CD14-positive monocyte (primary cell): ENCODE data around the gene ACAP3. TPM values are rescaled to one million over a fixed set of nuclear protein-coding genes. Genes with fewer than 3 reads are reported as not detected.

ENCODE experiments used
- DNase-seq, 3 donors: peaks; one replicate each; pipeline ENCODE4 v3.0.0-alpha.2; 2011 to 2022
- H2AFZ ChIP-seq: 2 replicates; pipeline ENCODE4 v1.6.0; 2012; ENCODE audit warnings: mild to moderate bottlenecking, low read depth, low read length, inconsistent platforms; ENCODE audit not compliant: insufficient read depth, poor library complexity, severe bottlenecking
- H3K27ac ChIP-seq, 2 donors: 1 replicate in 1 of 2; 2 replicates in 1 of 2; pipeline ENCODE4 v1.5.1; 2012 to 2013; ENCODE audit warnings: low read length in 2 of 2, control low read depth in 1 of 2, inconsistent platforms in 1 of 2, low read depth in 1 of 2, mild to moderate bottlenecking in 1 of 2
- H3K27me3 ChIP-seq, 2 donors: one replicate each; pipeline versions ENCODE4 v1.6.0 to v1.6.1; 2011 to 2013; ENCODE audit warnings: low read length in 2 of 2; ENCODE audit not compliant: control insufficient read depth in 2 of 2, insufficient read depth in 2 of 2
- H3K36me3 ChIP-seq, 2 donors: replicated peaks in 1 of 2; 1 replicate in 1 of 2; 2 replicates in 1 of 2; pipeline versions ENCODE4 v1.5.1 to v1.6.1; 2012 to 2013; ENCODE audit warnings: low read length in 2 of 2, control low read depth in 1 of 2, inconsistent platforms in 1 of 2, mild to moderate bottlenecking in 1 of 2; ENCODE audit not compliant: insufficient read depth in 2 of 2, control insufficient read depth in 1 of 2
- H3K4me1 ChIP-seq, 2 donors: 1 replicate in 1 of 2; 2 replicates in 1 of 2; pipeline versions ENCODE4 v1.5.1 to v1.6.1; 2012 to 2013; ENCODE audit warnings: low read length in 2 of 2, control low read depth in 1 of 2, inconsistent platforms in 1 of 2, mild to moderate bottlenecking in 1 of 2, moderate library complexity in 1 of 2; ENCODE audit not compliant: insufficient read depth in 2 of 2, control insufficient read depth in 1 of 2
- H3K4me2 ChIP-seq: replicated peaks from 2 replicates; pipeline ENCODE3; 2012; ENCODE audit warnings: low read length, moderate library complexity, mild to moderate bottlenecking; ENCODE audit not compliant: poor library complexity, severe bottlenecking; ENCODE audit errors: extremely low read depth
- H3K4me3 ChIP-seq, 3 experiments: fragments of 200-600 bp in 1 of 3; sonication (generic) in 1 of 3; replicated peaks in 1 of 3; 1 replicate in 2 of 3; 2 replicates in 1 of 3; pipeline ENCODE4 v1.5.1; 2011 to 2013; ENCODE audit warnings: low read length in 3 of 3, mild to moderate bottlenecking in 3 of 3, control low read depth in 2 of 3, low read depth in 2 of 3, inconsistent platforms in 1 of 3, moderate library complexity in 1 of 3
- H3K79me2 ChIP-seq: 2 replicates; pipeline ENCODE4 v1.6.0; 2012; ENCODE audit warnings: mild to moderate bottlenecking, control low read depth, inconsistent platforms, low read length, moderate library complexity; ENCODE audit not compliant: insufficient read depth
- H3K9ac ChIP-seq: 2 replicates; pipeline ENCODE4 v1.6.0; 2017; ENCODE audit warnings: low read length, mild to moderate bottlenecking; ENCODE audit not compliant: insufficient read depth, poor library complexity, severe bottlenecking
- H3K9me3 ChIP-seq, 2 donors: replicated peaks in 1 of 2; 1 replicate in 1 of 2; 2 replicates in 1 of 2; pipeline versions ENCODE4 v1.5.1 to v1.6.1; 2012 to 2013; ENCODE audit warnings: low read length in 2 of 2, control low read depth in 1 of 2; ENCODE audit not compliant: control insufficient read depth in 1 of 2, insufficient read depth in 1 of 2
- H4K20me1 ChIP-seq: 2 replicates; pipeline ENCODE4 v1.6.0; 2012; ENCODE audit warnings: mild to moderate bottlenecking, low read length, control low read depth, moderate library complexity; ENCODE audit not compliant: insufficient read depth
- H3K27ac Mint-ChIP-seq, 7 donors: one replicate each; pipeline ENCODE4 v1.8.0; 2020; ENCODE audit warnings: mild to moderate bottlenecking in 7 of 7, mixed read lengths in 7 of 7, moderate library complexity in 6 of 7, inconsistent platforms in 2 of 7
- H3K27me3 Mint-ChIP-seq, 3 donors: one replicate each; pipeline ENCODE4 v1.8.0; 2021 to 2022; ENCODE audit warnings: low read depth in 3 of 3, mild to moderate bottlenecking in 3 of 3, mixed read lengths in 3 of 3, moderate library complexity in 3 of 3, inconsistent platforms in 1 of 3
- H3K36me3 Mint-ChIP-seq, 2 donors: one replicate each; pipeline ENCODE4 v1.8.0; 2020; ENCODE audit warnings: mixed read lengths in 2 of 2, inconsistent platforms in 1 of 2, mild to moderate bottlenecking in 1 of 2
- H3K4me1 Mint-ChIP-seq: one replicate; pipeline ENCODE4 v1.8.0; 2020; ENCODE audit warnings: mild to moderate bottlenecking, mixed read lengths
- H3K4me3 Mint-ChIP-seq, 2 donors: one replicate each; pipeline ENCODE4 v1.8.0; 2020; ENCODE audit warnings: mild to moderate bottlenecking in 2 of 2, mixed read lengths in 2 of 2, moderate library complexity in 1 of 2
- H3K9me3 Mint-ChIP-seq, 7 donors: one replicate each; pipeline ENCODE4 v1.8.0; 2020 to 2022; ENCODE audit warnings: mixed read lengths in 7 of 7, mild to moderate bottlenecking in 6 of 7, moderate library complexity in 6 of 7, inconsistent platforms in 2 of 7
- CTCF ChIP-seq: fragments of 200-600 bp; IDR thresholded peaks from one replicate; pipeline ENCODE4 v1.8.0; 2022; ENCODE audit warnings: antibody characterized with exemption, mild to moderate bottlenecking
- WGBS: methylation state at CpG from one replicate; pipeline ENCODE4 v1.1.5; 2013; ENCODE audit warnings: missing lambda C conversion rate; ENCODE audit not compliant: insufficient coverage; 5-methylcytosine and 5-hydroxymethylcytosine counted together
- intact Hi-C, 2 donors: fragments of 100-400 bp; cut with micrococcal nuclease; formaldehyde crosslinking; loops; one replicate each; pipeline versions ENCODE4 v1.15.0 to v1.15.1; 2023
- polyA plus RNA-seq, 3 donors: library from polyadenylated mRNA; depleted of rRNA in 1 of 3; unstranded in 2 of 3; stranded (reverse) in 1 of 3; fragments of 300-500 nt in 2 of 3; fragments of >200 nt in 1 of 3; fragmentation: Illumina TruSeq in 2 of 3; gene quantifications; 1 replicate in 2 of 3; 2 replicates in 1 of 3; pipeline ENCODE4 v1.2.3, GENCODE V29; 2012 to 2021

The ACAP3 gene
- polyA plus RNA-seq, 3 donors: 3.5 to 132 (median 4.0) TPM

- H3K4me3 ChIP-seq: no peak overlapping the region
- no peaks in the 10 kb centered on the region for H3K9me3 ChIP-seq
- TF ChIP-seq CTCF: no peak
- H3K4me2 ChIP-seq: no peak overlapping the region
- DNase-seq: no peak
- H4K20me1 ChIP-seq: peaks cover 73% of the 10 kb centered on the region
- peaks cover 35 to 62% of the 10 kb centered on the region in 2 donors for H3K36me3 Mint-ChIP-seq
- peaks cover 14% of the 10 kb centered on the region for H3K4me1 Mint-ChIP-seq
- no peaks in the 10 kb centered on the region for H3K27me3 Mint-ChIP-seq
- no peaks in the 10 kb centered on the region for H3K9me3 Mint-ChIP-seq
- H2AFZ ChIP-seq: no peak overlapping the region
- no peak overlapping the region for H3K4me3 Mint-ChIP-seq
- peak overlapping the region in 5 of 7 donors; percentile 5 to 72 (median 45) for H3K27ac Mint-ChIP-seq
- H3K4me1 ChIP-seq: peaks cover 8 to 9% of the 10 kb centered on the region in 2 donors
- H3K79me2 ChIP-seq: peaks cover 35% of the 10 kb centered on the region
- no peaks in the 10 kb centered on the region for H3K27me3 ChIP-seq
- WGBS: 94% methylated on average over 25 of the region's 36 CpGs
- no peak overlapping the region for H3K27ac ChIP-seq
- intact Hi-C loops: no loop called here
- H3K9ac ChIP-seq: no peak overlapping the region
- H3K36me3 ChIP-seq: peaks cover 47 to 62% of the 10 kb centered on the region in 2 donors
Observed at GRCh38 chr1:1318777-1319645, 11.3 kb upstream of the ACAP3 start.

- H3K4me3 Mint-ChIP-seq: no peak overlapping the region
- TF ChIP-seq CTCF: no peak
- Histone ChIP-seq H3K4me1 (peaks cover 4% of the 10 kb centered on the region in 2 donors), H3K79me2 (peaks cover 30% of the 10 kb centered on the region), H3K4me2 (no peak overlapping the region), H2AFZ (no peak overlapping the region), H3K27me3 (no peaks in the 10 kb centered on the region), H3K4me3 (no peak overlapping the region), H3K9me3 (no peaks in the 10 kb centered on the region), H4K20me1 (peaks cover 78% of the 10 kb centered on the region), H3K36me3 (peaks cover 55 to 70% of the 10 kb centered on the region in 2 donors), H3K9ac (no peak overlapping the region), H3K27ac (no peak overlapping the region)
- intact Hi-C loops: no loop called here
- H3K36me3 Mint-ChIP-seq: peaks cover 42 to 70% of the 10 kb centered on the region in 2 donors
- WGBS: no CpG with 5 or more reads among the region's 9 CpGs
- no peaks in the 10 kb centered on the region for H3K27me3 Mint-ChIP-seq
- H3K4me1 Mint-ChIP-seq: peaks cover 9% of the 10 kb centered on the region
- H3K9me3 Mint-ChIP-seq: no peaks in the 10 kb centered on the region
- DNase-seq: no peak
- peak overlapping the region in 3 of 7 donors; percentile 5 to 40 (median 37) for H3K27ac Mint-ChIP-seq
Observed at GRCh38 chr1:1318131-1318652, 10.5 kb upstream of the ACAP3 start.
